ENCODE measurements around the gene PRDM16. TPM values are rescaled to one million over a fixed set of nuclear protein-coding genes. Genes with fewer than 3 reads are reported as not detected.

PRDM16 gene
- polyA plus RNA-seq, 1 experiment: 0.06 TPM

GRCh38 chr1:3195480-3195815, 126.4 kb downstream of the PRDM16 start:
- Histone ChIP-seq H3K4me3 (ENCODE audit: low read depth, low read length) (no peak overlapping the region), H3K27ac (ENCODE audit: low read depth, low read length) (no peak overlapping the region), H3K27me3 (ENCODE audit: control insufficient read depth, insufficient read depth, low read length) (no peaks in the 10 kb centered on the region), H3K9me3 (ENCODE audit: control insufficient read depth, insufficient read depth, low read length) (peaks cover 89% of the 10 kb centered on the region)
- TF ChIP-seq CTCF (IDR thresholded peaks at IDR 0.05; ENCODE audit: low read depth, low read length): no peak
- CTCF ChIA-PET: no interaction called here
- DNase-seq (ENCODE audit: low read depth, low spot score): no peak
- POLR2A ChIA-PET: no interaction called here

GRCh38 chr1:3195966-3196515, 127.0 kb downstream of the PRDM16 start:
- H3K9me3 ChIP-seq (ENCODE audit: control insufficient read depth, insufficient read depth, low read length): peaks cover 83% of the 10 kb centered on the region
- no peak overlapping the region for H3K27ac ChIP-seq (ENCODE audit: low read depth, low read length)
- TF ChIP-seq CTCF (IDR thresholded peaks at IDR 0.05; ENCODE audit: low read depth, low read length): no peak
- CTCF ChIA-PET: no interaction called here
- no peak for DNase-seq (ENCODE audit: low read depth, low spot score)
- no peak overlapping the region for H3K4me3 ChIP-seq (ENCODE audit: low read depth, low read length)
- no peaks in the 10 kb centered on the region for H3K27me3 ChIP-seq (ENCODE audit: control insufficient read depth, insufficient read depth, low read length)
- POLR2A ChIA-PET: no interaction called here

GRCh38 chr1:3196577-3197245, 127.7 kb downstream of the PRDM16 start:
- Histone ChIP-seq H3K27ac (ENCODE audit: low read depth, low read length) (no peak overlapping the region), H3K9me3 (ENCODE audit: control insufficient read depth, insufficient read depth, low read length) (peaks cover 76% of the 10 kb centered on the region), H3K4me3 (ENCODE audit: low read depth, low read length) (no peak overlapping the region), H3K27me3 (ENCODE audit: control insufficient read depth, insufficient read depth, low read length) (no peaks in the 10 kb centered on the region)
- POLR2A ChIA-PET: no interaction called here
- CTCF ChIA-PET: no interaction called here
- no peak for TF ChIP-seq CTCF (IDR thresholded peaks at IDR 0.05; ENCODE audit: low read depth, low read length)
- no peak for DNase-seq (ENCODE audit: low read depth, low spot score)

- ChIA-PET POLR2A (no interaction called here), CTCF (no interaction called here)
- Histone ChIP-seq H3K4me3 (ENCODE audit: low read depth, low read length) (no peak overlapping the region), H3K27me3 (ENCODE audit: control insufficient read depth, insufficient read depth, low read length) (no peaks in the 10 kb centered on the region), H3K9me3 (ENCODE audit: control insufficient read depth, insufficient read depth, low read length) (peaks cover 65% of the 10 kb centered on the region), H3K27ac (ENCODE audit: low read depth, low read length) (no peak overlapping the region)
- no peak for DNase-seq (ENCODE audit: low read depth, low spot score)
- TF ChIP-seq CTCF (IDR thresholded peaks at IDR 0.05; ENCODE audit: low read depth, low read length): no peak
Observed at GRCh38 chr1:3197781-3198316, 128.8 kb downstream of the PRDM16 start.

- TF ChIP-seq CTCF (IDR thresholded peaks at IDR 0.05; ENCODE audit: low read depth, low read length): no peak
- Histone ChIP-seq H3K9me3 (ENCODE audit: control insufficient read depth, insufficient read depth, low read length) (peaks cover 58% of the 10 kb centered on the region), H3K27me3 (ENCODE audit: control insufficient read depth, insufficient read depth, low read length) (no peaks in the 10 kb centered on the region), H3K27ac (ENCODE audit: low read depth, low read length) (no peak overlapping the region), H3K4me3 (ENCODE audit: low read depth, low read length) (no peak overlapping the region)
- no peak for DNase-seq (ENCODE audit: low read depth, low spot score)
- CTCF ChIA-PET: no interaction called here
- POLR2A ChIA-PET: no interaction called here
Observed at GRCh38 chr1:3198371-3199271, 129.6 kb downstream of the PRDM16 start.

Measured in AG04450 (cell line).